HCT116 (cell line): ENCODE measurements around the gene MTSS2.

Experiments used
- CTCF ChIP-seq, 3 experiments: fragments of 200-600 bp in 1 of 3; sonication (generic) in 1 of 3; IDR thresholded peaks in 2 of 3; conservative IDR thresholded peaks in 1 of 3; 2 replicates each; pipeline ENCODE4 v1.5.1; 2012 to 2017; ENCODE audit warnings: low read depth in 2 of 3, low read length in 2 of 3, antibody characterized with exemption in 1 of 3, borderline replicate concordance in 1 of 3, control low read depth in 1 of 3, mild to moderate bottlenecking in 1 of 3, mixed read lengths in 1 of 3, mixed run types in 1 of 3, moderate library complexity in 1 of 3; ENCODE audit not compliant: insufficient read depth in 1 of 3
- EGR1 ChIP-seq: IDR thresholded peaks from 2 replicates; pipeline ENCODE4 v1.6.1; 2012; ENCODE audit warnings: low read depth
- EZH2 ChIP-seq: fragments of 200-600 bp; sonication (generic); IDR thresholded peaks from 2 replicates; pipeline ENCODE4 v1.6.1; 2017; ENCODE audit warnings: antibody characterized with exemption, mixed run types
- FOSL1 ChIP-seq: IDR thresholded peaks from 2 replicates; pipeline ENCODE4 v1.6.1; 2012; ENCODE audit warnings: low read depth
- POLR2A ChIP-seq: IDR thresholded peaks from 2 replicates; pipeline ENCODE4 v1.7.0; 2011; ENCODE audit warnings: borderline replicate concordance; ENCODE audit not compliant: insufficient read depth, insufficient read length; ENCODE audit errors: extremely low read depth
- POLR2AphosphoS5 ChIP-seq: IDR thresholded peaks from 2 replicates; pipeline ENCODE4 v1.6.1; 2011; ENCODE audit warnings: mild to moderate bottlenecking, low read depth, low read length, moderate library complexity
- REST ChIP-seq: IDR thresholded peaks from 2 replicates; pipeline ENCODE4 v1.6.1; 2012; ENCODE audit warnings: low read depth
- SP1 ChIP-seq: IDR thresholded peaks from 2 replicates; pipeline ENCODE4 v1.6.1; 2012; ENCODE audit warnings: low read depth
- SRF ChIP-seq: IDR thresholded peaks from 2 replicates; pipeline ENCODE4 v1.6.1; 2012; ENCODE audit warnings: low read depth
- YY1 ChIP-seq: IDR thresholded peaks from 2 replicates; pipeline ENCODE4 v1.6.1; 2011; ENCODE audit warnings: low read length, low read depth, moderate library complexity, mild to moderate bottlenecking; ENCODE audit not compliant: insufficient replicate concordance; ENCODE audit errors: extremely low read depth
- ZNF274 ChIP-seq: fragments of 200-500 bp; sonication (Bioruptor generic); IDR thresholded peaks from 2 replicates; pipeline ENCODE4 v1.6.1; 2014; ENCODE audit warnings: mild to moderate bottlenecking, low read depth, low read length, inconsistent platforms

GRCh38 chr16:70701036-70701435 lies 15.2 kb upstream of the MTSS2 start:
- TF ChIP-seq REST (no peak), POLR2A (no peak), CTCF (IDR thresholded peaks at IDR 0.05 in 2 of 3, conservative IDR thresholded peaks at IDR 0.05 in 1 of 3; ENCODE audit: borderline replicate concordance in 1 of 3, insufficient read depth in 1 of 3, low read depth in 2 of 3, low read length in 2 of 3) (no peak), SP1 (no peak), SRF (no peak), FOSL1 (no peak), POLR2AphosphoS5 (no peak), EGR1 (no peak), ZNF274 (no peak), YY1 (no peak), EZH2 (no peak)
